ENCODE results near the gene HTRA2. TPM values are rescaled to one million over a fixed set of nuclear protein-coding genes. Genes with fewer than 3 reads are reported as not detected.
A peak's percentile ranks its signal among the peaks of the same experiment; 100 is the strongest.

Gene HTRA2
- polyA plus RNA-seq, 1 donor (not counting 4 experiments of a cell fraction or from before 2014, with no cell fraction given) = 25.5 TPM

DNA sequence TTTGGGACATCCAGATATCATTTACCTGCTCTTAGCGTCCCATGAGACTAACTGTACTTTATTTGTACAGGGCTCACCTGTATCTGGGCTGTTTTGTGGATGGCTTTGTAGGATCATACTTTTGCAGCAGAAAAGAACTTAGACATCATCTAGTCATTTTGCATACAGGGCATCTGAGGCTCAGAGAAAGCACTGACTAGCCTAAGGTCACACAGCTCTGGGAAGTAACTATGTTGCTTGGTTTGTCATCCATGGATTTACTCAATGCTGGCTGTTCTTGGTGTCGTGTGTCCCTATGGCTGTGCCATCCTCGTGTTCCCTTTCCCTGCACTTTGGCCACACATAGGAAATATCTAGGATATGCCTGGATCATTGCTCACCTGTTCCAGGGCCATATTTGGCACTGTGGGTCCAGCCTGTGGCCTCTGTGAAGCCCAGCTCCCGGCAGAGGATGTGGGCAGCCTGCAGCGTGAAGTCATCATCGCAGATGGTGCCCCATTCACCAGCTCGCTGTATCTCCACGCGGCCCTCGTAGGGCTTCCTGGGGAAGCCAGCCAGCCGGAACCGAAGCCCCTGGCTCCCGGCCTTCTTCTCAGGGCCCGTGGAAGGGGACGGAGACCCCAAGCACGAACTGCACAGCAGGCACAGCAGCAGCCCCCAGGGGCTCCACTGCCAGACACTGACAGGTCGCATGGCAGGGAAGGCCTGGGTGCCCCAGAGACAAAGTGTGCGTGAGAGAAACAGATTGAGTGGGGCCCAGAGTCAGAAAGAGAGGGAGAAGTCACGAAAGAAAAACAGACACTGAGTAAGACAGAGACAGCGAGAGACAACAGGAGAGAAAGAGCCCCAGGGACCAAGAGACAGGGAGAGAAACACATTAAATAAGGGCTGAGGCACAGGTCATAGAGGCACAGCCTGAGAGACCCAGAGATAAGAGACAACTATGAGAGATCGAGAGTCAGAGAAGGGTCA, 22.5 kb downstream of the HTRA2 start:
- Histone ChIP-seq H3K4me3 (ENCODE audit: control insufficient read depth in 2 of 3, extremely low read depth in 1 of 3, insufficient read depth in 2 of 3, low read depth in 1 of 3, low read length in 3 of 3) (no peak overlapping the region), H3K4me2 (ENCODE audit: control insufficient read depth, extremely low read depth, insufficient read depth, low read depth, low read length) (no peak overlapping the region), H3K79me2 (ENCODE audit: control insufficient read depth, insufficient read depth, low read length) (no peaks in the 10 kb centered on the region), H3K9me1 (ENCODE audit: control insufficient read depth, extremely low read depth, insufficient read depth, low read length) (no peaks in the 10 kb centered on the region), H3K9me3 (ENCODE audit: control insufficient read depth, low read depth, low read length) (no peaks in the 10 kb centered on the region), H3K9ac (ENCODE audit: control insufficient read depth, extremely low read depth, insufficient read depth, low read length) (no peak overlapping the region), H4K20me1 (ENCODE audit: control insufficient read depth, extremely low read depth, insufficient read depth, low read length) (no peaks in the 10 kb centered on the region), H3K27me3 (ENCODE audit: control insufficient read depth, extremely low read depth, insufficient read depth, low read length) (peaks cover 16% of the 10 kb centered on the region), H2AFZ (ENCODE audit: control insufficient read depth, low read length) (no peak overlapping the region), H3K27ac (ENCODE audit: control insufficient read depth, insufficient read depth, low read length) (no peak overlapping the region), H3K4me1 (ENCODE audit: control insufficient read depth, extremely low read depth, insufficient read depth, low read length) (peaks cover 12% of the 10 kb centered on the region), H3K36me3 (ENCODE audit: control insufficient read depth in 2 of 2, extremely low read depth in 1 of 2, insufficient read depth in 2 of 2, low read length in 2 of 2) (no peaks in the 10 kb centered on the region)
- dilution Hi-C loops (cut with MboI; ENCODE audit: extremely low pct_ligation_motif_present, low sequenced_read_pairs) = no loop called here
- no peak for DNase-seq (ENCODE audit: low read depth, low spot score)
- TF ChIP-seq, protein P1, sequence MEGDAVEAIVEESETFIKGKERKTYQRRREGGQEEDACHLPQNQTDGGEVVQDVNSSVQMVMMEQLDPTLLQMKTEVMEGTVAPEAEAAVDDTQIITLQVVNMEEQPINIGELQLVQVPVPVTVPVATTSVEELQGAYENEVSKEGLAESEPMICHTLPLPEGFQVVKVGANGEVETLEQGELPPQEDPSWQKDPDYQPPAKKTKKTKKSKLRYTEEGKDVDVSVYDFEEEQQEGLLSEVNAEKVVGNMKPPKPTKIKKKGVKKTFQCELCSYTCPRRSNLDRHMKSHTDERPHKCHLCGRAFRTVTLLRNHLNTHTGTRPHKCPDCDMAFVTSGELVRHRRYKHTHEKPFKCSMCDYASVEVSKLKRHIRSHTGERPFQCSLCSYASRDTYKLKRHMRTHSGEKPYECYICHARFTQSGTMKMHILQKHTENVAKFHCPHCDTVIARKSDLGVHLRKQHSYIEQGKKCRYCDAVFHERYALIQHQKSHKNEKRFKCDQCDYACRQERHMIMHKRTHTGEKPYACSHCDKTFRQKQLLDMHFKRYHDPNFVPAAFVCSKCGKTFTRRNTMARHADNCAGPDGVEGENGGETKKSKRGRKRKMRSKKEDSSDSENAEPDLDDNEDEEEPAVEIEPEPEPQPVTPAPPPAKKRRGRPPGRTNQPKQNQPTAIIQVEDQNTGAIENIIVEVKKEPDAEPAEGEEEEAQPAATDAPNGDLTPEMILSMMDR (optimal IDR thresholded peaks at IDR 0.05 in 1 of 3, IDR thresholded peaks at IDR 0.05 in 1 of 3, conservative IDR thresholded peaks at IDR 0.05 in 1 of 3; ENCODE audit: extremely low read depth in 1 of 3, insufficient read depth in 2 of 3, low read length in 3 of 3) = no peak
- TF ChIP-seq EZH2 (IDR thresholded peaks at IDR 0.05; ENCODE audit: low read length) = no peak
- no peak for FAIRE-seq

DNA sequence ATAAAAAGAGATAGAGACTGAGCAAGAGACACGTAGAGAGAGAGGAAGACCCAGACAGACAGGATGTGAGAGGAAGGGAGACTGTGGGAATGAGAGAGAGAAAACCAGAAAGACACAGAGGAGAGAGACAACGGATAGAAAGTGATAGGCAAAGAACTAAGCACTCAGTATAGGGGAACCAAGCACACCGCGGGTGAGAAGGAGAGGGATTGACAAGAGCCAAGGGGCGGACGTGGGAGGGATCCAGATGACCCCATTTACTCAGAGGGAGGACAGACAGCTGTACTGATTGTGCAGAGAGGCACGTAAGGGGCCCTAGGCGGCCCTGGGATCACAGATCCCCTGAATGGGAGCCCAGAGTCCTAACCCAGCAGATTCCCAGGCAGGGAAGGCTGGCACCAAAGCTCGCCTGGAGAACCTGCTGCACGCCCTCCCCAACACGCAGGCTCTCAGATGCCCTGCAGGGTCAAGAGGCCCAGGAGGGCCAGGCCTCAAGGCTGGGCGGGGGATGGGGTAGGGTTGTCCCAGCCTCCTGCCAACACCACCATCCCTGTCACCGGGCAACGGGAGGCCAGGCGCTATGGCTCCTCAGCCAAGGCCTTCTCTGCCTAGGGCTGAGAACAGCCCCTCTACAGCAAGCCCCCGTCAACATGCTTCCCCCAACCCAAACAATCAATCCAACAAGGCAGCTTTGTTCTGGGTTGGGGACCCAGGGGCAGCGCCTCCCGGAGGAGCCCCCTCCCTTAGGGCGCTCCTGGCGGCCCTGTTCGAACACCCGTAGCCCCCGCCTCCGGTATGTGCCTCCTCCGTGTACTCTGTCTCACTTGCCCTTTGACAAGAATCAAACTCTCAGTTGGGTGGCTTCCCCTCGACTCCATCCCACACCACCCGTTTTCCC, 23.4 kb downstream of the HTRA2 start:
- no peaks in the 10 kb centered on the region for H3K9me3 ChIP-seq (ENCODE audit: control insufficient read depth, low read depth, low read length)
- no peak overlapping the region for H3K9ac ChIP-seq (ENCODE audit: control insufficient read depth, extremely low read depth, insufficient read depth, low read length)
- H4K20me1 ChIP-seq (ENCODE audit: control insufficient read depth, extremely low read depth, insufficient read depth, low read length) = no peaks in the 10 kb centered on the region
- H3K27ac ChIP-seq (ENCODE audit: control insufficient read depth, insufficient read depth, low read length) = no peak overlapping the region
- FAIRE-seq (no peak), DNase-seq (ENCODE audit: low read depth, low spot score) (no peak)
- H3K9me1 ChIP-seq (ENCODE audit: control insufficient read depth, extremely low read depth, insufficient read depth, low read length) = no peaks in the 10 kb centered on the region
- H3K4me2 ChIP-seq (ENCODE audit: control insufficient read depth, extremely low read depth, insufficient read depth, low read depth, low read length) = peak overlapping the region; percentile 77
- no peaks in the 10 kb centered on the region for H3K36me3 ChIP-seq (ENCODE audit: control insufficient read depth in 2 of 2, extremely low read depth in 1 of 2, insufficient read depth in 2 of 2, low read length in 2 of 2)
- dilution Hi-C loops (cut with MboI; ENCODE audit: extremely low pct_ligation_motif_present, low sequenced_read_pairs) = no loop called here
- H3K4me1 ChIP-seq (ENCODE audit: control insufficient read depth, extremely low read depth, insufficient read depth, low read length) = peaks cover 11% of the 10 kb centered on the region
- peaks cover 16% of the 10 kb centered on the region for H3K27me3 ChIP-seq (ENCODE audit: control insufficient read depth, extremely low read depth, insufficient read depth, low read length)
- no peak overlapping the region for H2AFZ ChIP-seq (ENCODE audit: control insufficient read depth, low read length)
- TF ChIP-seq, protein P1 (optimal IDR thresholded peaks at IDR 0.05 in 1 of 3, IDR thresholded peaks at IDR 0.05 in 1 of 3, conservative IDR thresholded peaks at IDR 0.05 in 1 of 3; ENCODE audit: extremely low read depth in 1 of 3, insufficient read depth in 2 of 3, low read length in 3 of 3) = no peak
- TF ChIP-seq EZH2 (IDR thresholded peaks at IDR 0.05; ENCODE audit: low read length) = no peak
- H3K79me2 ChIP-seq (ENCODE audit: control insufficient read depth, insufficient read depth, low read length) = no peaks in the 10 kb centered on the region
- no peak overlapping the region for H3K4me3 ChIP-seq (ENCODE audit: control insufficient read depth in 2 of 3, extremely low read depth in 1 of 3, insufficient read depth in 2 of 3, low read depth in 1 of 3, low read length in 3 of 3)

Measured in keratinocyte (primary cell).